ENCODE measurements around the gene FSIP1. TPM values are rescaled to one million over a fixed set of nuclear protein-coding genes. Genes with fewer than 3 reads are reported as not detected.

FSIP1 gene
- polyA plus RNA-seq, 1 donor, result 0.47 TPM

DNA sequence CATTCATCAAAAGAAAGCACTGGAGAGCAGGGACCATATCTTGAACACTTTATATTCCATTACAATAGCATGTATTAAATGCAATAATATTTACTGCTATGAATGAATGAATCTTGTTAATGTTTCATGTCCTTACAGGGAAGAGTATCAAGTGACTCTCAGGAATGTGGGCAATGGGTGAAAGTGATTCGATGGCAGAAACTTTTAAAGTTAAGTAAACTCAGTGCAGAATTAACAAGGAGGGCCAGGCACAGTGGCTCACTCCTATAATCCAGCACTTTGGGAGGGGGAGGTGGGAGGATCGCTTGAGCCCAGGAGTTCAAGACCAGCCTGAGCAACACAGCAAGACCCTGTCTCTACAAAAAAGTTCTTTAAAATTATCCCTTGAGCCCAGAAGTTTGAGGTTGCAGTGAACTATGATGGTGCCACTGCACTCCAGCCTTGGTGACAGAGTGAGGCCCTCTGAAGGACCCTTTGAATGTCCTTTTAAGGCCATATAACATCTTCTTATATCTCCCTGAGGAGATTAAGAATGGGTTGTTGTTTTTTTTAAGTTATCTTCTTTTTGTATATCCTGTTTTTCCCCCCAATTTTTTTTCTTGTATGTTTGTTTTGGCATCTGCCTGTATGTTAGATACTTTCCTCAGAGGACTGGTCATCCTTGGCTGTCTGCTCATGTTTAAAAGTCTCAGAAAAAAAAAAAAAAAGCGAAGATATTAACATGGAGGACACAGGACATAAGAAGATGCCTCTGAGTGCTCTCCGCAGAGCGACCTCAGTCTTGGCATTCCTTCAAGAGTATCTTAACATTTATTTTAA is 9.6 kb upstream of the FSIP1 start:
- DNase-seq (ENCODE audit: low read depth), result no peak

DNA sequence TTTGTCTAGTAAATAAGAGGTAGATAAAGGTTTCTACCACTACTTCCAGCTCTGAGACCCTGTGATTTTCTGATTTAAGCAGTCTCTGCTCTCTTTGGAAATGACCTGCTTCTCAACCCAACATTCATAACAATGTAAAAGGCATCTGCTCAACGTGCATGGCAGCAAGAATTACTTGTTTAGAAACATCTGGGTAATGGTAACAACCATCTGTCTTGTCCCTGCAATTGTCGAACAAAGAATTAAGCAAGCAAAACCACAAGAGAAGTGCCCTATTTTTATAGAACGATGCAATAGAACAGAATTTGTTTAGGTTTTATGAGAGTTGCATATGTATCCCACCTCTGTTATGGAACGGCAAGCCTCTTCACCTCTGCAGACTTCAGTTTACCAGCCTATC is 7.1 kb upstream of the FSIP1 start:
- DNase-seq (ENCODE audit: low read depth), result no peak

- DNase-seq (ENCODE audit: low read depth), result no peak
Observed at GRCh38 chr15:39788800-39789565, 6.3 kb upstream of the FSIP1 start.

GRCh38 chr15:39788108-39788507 is 5.5 kb upstream of the FSIP1 start:
- no peak for DNase-seq (ENCODE audit: low read depth)

DNA sequence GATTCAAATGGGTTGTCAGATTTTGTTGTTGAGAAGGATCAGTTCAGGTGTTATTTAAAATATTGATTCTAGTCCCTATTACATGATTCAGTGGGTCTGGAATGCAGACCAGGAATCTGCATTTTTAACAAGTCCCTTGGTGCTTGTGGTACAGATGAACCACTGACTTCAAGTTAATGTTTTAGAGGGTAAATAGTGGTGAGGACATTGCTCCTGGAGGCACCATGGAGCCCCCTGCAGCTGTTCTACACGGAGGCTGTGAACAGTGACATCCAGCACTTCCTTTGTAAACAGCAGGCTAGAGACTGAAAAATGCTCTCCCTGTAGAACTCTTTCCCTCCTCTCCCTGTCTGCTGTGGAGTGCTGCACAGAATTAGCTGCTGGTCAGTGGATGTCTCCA is 4.8 kb upstream of the FSIP1 start:
- DNase-seq (ENCODE audit: low read depth), result no peak

- no peak for DNase-seq (ENCODE audit: low read depth)
Observed at GRCh38 chr15:39786447-39787056, 3.9 kb upstream of the FSIP1 start.

DNA sequence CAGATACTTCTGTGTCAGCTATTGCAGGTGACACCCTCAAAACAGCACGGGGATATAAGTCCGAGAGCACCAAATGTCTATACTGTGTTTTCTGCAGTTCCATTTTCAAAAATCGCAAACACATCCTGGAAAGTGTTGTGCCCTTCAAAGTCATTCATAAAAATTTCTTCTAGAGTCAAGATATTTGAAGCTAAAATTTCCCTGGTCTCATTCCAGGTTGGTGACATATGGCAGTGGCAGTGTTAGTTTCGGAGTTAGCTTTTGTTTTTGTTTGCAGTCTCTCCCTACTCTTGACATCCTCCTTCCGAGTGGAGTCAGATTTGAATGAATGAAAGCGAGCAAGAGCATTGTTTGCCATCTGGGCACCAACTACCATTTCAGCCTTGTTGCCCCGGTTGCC is 3.2 kb upstream of the FSIP1 start:
- no peak for DNase-seq (ENCODE audit: low read depth)

- DNase-seq (ENCODE audit: low read depth), result no peak
Observed at GRCh38 chr15:39785139-39785538, 2.5 kb upstream of the FSIP1 start.

- DNase-seq (ENCODE audit: low read depth), result no peak
Observed at GRCh38 chr15:39784638-39785037, 2.0 kb upstream of the FSIP1 start.

DNA sequence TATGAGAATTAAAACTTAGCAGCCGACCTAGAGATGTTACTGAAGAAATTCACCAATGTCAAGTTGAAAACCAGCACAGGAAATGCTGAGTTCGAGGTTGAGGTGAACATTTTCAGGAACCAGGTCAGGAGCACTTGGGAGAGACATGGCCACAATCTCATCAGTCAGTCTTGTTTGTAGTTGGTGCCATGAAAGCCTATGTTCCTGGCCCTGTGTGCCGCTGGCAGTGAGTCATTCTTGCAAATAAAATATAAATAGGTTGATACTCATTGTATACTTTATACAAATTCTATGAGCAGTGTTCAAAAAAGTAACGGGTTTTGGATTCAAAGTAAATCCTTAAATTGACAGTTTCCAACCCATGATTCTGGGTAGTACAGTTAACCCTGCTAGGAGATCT is 1.5 kb upstream of the FSIP1 start:
- DNase-seq (ENCODE audit: low read depth), result no peak

DNA sequence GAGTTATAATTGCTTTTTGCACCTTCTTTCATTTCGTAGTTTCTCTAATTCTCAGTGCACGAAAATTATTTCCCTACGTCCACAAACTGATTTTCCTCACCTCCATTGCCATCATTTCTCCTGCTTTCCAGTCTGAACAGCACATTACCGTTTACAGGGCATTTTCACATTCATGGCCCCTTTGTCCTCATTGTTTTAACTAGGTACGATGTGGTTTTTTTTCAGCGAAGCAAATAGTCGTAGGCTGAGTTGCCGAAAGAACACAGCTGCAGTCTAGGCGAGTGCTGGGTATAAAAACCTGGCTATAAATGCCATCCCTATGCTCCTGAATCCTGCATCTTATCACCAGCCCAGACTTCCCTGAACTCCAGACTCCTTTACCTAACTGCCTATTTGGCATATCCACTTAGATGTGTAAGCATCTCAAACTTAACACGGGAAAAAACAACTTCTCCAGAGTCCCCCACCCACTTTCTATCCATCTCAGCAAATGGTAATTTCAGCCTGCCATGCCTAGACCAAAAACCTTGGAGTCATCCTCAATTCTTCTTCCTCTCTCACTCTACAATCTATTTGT is 691 bp upstream of the FSIP1 start:
- DNase-seq (ENCODE audit: low read depth), result no peak

DNA sequence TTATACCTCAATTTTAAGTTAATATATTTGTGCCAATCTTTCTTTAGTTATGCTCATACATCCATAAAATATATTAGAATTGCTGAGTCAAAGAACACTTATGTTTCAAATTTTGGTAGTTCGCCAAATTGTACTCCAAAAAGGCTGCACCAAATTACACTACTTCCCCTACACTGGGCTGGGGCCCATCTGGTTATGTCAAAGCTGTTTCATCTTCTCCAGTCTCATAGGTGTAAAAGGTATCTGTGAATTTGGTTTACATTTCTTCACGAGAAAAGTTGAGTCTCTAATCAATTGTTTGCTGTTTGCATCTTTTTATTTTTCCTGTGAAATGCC is 706 bp downstream of the FSIP1 start:
- DNase-seq (ENCODE audit: low read depth), result no peak

- DNase-seq (ENCODE audit: low read depth), result no peak
Observed at GRCh38 chr15:39781147-39781966, 1.3 kb downstream of the FSIP1 start.

DNA sequence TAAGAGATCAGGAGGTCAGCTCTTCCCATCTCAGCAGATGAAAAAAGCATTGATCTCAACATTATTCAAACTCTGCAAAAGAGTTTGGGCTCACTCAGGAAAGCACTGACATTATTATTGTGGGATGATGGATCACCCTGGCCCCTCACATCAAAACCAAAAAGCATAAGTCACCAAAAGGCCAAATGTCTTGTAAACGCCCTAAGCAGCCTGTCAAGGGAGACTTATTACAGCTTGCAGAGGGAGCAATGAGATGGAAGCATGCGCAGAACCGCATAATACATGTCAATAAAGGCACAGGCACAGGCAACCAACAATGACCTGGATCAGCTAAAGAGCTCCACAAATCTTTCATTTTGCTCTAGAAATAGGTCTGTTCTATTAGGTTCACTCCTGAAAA is 4.6 kb downstream of the FSIP1 start:
- DNase-seq (ENCODE audit: low read depth), result no peak

- no peak for DNase-seq (ENCODE audit: low read depth)
Observed at GRCh38 chr15:39777496-39777895, 5.1 kb downstream of the FSIP1 start.

DNA sequence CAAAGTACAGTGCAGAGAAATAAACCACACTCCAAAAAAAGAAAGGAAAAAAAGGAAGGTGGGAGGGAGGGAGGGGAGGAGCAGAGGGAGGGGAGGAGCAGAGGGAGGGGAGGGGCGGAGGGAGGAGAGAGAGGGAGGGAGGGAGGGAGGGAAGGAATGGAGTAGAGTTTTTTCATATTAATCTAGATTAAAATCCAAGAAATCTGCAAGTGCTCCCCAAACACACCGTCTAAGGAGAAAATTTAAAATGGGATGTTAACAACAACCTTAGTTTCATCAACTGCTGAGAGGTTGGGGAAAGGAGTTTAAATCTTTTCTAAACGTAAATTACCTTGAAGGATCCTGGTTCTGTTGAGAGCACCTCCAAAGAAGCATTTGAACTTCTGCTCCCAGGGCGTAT is 6.6 kb downstream of the FSIP1 start:
- no peak for DNase-seq (ENCODE audit: low read depth)

- DNase-seq (ENCODE audit: low read depth), result no peak
Observed at GRCh38 chr15:39774688-39775267, 7.9 kb downstream of the FSIP1 start.

GRCh38 chr15:39770748-39771689 is 11.6 kb downstream of the FSIP1 start:
- DNase-seq (ENCODE audit: low read depth), result no peak

DNA sequence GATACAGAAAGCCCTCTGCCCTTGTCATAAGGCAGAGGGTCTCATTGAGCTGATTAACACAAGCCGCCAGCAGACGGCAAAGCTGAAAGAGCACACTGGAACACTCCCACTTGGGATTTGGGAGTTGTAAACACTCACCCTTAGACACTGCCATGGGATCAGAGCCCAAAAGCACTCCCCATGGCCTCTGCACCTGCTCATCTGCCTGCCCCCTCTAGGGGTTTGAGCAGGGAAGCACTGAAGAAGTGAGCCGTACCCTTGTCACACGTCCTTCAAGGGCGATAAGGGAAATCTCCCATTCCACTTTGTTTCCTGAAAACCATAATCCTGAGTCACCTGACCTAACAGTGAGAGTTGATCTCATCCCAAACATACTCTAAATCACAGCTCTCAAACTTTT is 14.7 kb downstream of the FSIP1 start:
- DNase-seq (ENCODE audit: low read depth), result no peak

- no peak for DNase-seq (ENCODE audit: low read depth)
Observed at GRCh38 chr15:39761006-39761405, 21.6 kb downstream of the FSIP1 start.
